D341Med (cell line): ENCODE results near the gene AGPAT3.

Experiments
- DNase-seq: peaks from one replicate; pipeline ENCODE4 v3.0.0; 2012; ENCODE audit warnings: low spot score

The AGPAT3 gene

GRCh38 chr21:43956019-43956669, 91.1 kb downstream of the AGPAT3 start:
- DNase-seq = no peak

- DNase-seq = no peak
Measured at GRCh38 chr21:43956670-43957035, 91.6 kb downstream of the AGPAT3 start.

GRCh38 chr21:43957128-43957571, 92.1 kb downstream of the AGPAT3 start:
- DNase-seq = no peak

- DNase-seq = no peak
Measured at GRCh38 chr21:43957611-43958362, 92.8 kb downstream of the AGPAT3 start.

GRCh38 chr21:43958364-43959158, 93.5 kb downstream of the AGPAT3 start:
- no peak for DNase-seq

GRCh38 chr21:43959231-43960116, 94.5 kb downstream of the AGPAT3 start:
- DNase-seq = no peak

GRCh38 chr21:43961382-43961909, 96.4 kb downstream of the AGPAT3 start:
- no peak for DNase-seq

GRCh38 chr21:43965911-43966585, 101.0 kb downstream of the AGPAT3 start:
- no peak for DNase-seq

- no peak for DNase-seq
Measured at GRCh38 chr21:43966946-43967512, 102.0 kb downstream of the AGPAT3 start.

GRCh38 chr21:43967981-43968380, 103.0 kb downstream of the AGPAT3 start:
- no peak for DNase-seq

GRCh38 chr21:43968410-43969114, 103.5 kb downstream of the AGPAT3 start:
- no peak for DNase-seq

- no peak for DNase-seq
Measured at GRCh38 chr21:43969115-43969444, 104.1 kb downstream of the AGPAT3 start.

- no peak for DNase-seq
Measured at GRCh38 chr21:43970551-43970950, 105.5 kb downstream of the AGPAT3 start.

- no peak for DNase-seq
Measured at GRCh38 chr21:43971201-43971991, 106.4 kb downstream of the AGPAT3 start.

- no peak for DNase-seq
Measured at GRCh38 chr21:43971992-43972255, 106.9 kb downstream of the AGPAT3 start.

GRCh38 chr21:43972850-43973633, 108.0 kb downstream of the AGPAT3 start:
- no peak for DNase-seq

- DNase-seq = no peak
Measured at GRCh38 chr21:43973634-43973955, 108.6 kb downstream of the AGPAT3 start.

GRCh38 chr21:43974791-43975468, 109.9 kb downstream of the AGPAT3 start:
- DNase-seq = no peak
